H9 (cell line): ENCODE measurements around the gene SMIM20. TPM values are rescaled to one million over a fixed set of nuclear protein-coding genes. Genes with fewer than 3 reads are reported as not detected.

Experiments used
- DNase-seq: peaks from one replicate; pipeline ENCODE4 v3.0.0-alpha.2; 2017
- H2AFZ ChIP-seq: one replicate; pipeline ENCODE4 v1.6.1; 2013; ENCODE audit warnings: mild to moderate bottlenecking, low read length, control low read depth, moderate library complexity
- H2AK5ac ChIP-seq: 2 replicates; pipeline ENCODE4 v1.6.1; 2013; ENCODE audit warnings: low read length, control low read depth, mixed read lengths; ENCODE audit not compliant: insufficient read length
- H2BK120ac ChIP-seq: one replicate; pipeline ENCODE4 v1.6.1; 2013; ENCODE audit warnings: low read depth, mild to moderate bottlenecking, low read length, control low read depth, inconsistent platforms; ENCODE audit not compliant: poor library complexity, severe bottlenecking
- H2BK12ac ChIP-seq: 2 replicates; pipeline ENCODE4 v1.6.1; 2013; ENCODE audit warnings: low read length, control low read depth, mixed read lengths, low read depth; ENCODE audit not compliant: insufficient read length
- H2BK15ac ChIP-seq: 2 replicates; pipeline ENCODE4 v1.6.1; 2013; ENCODE audit warnings: low read depth, low read length, control low read depth
- H2BK20ac ChIP-seq: one replicate; pipeline ENCODE4 v1.6.1; 2013; ENCODE audit warnings: low read depth, mild to moderate bottlenecking, low read length, control low read depth, inconsistent platforms; ENCODE audit not compliant: poor library complexity, severe bottlenecking
- H2BK5ac ChIP-seq: 2 replicates; pipeline ENCODE4 v1.6.1; 2013; ENCODE audit warnings: low read length, control low read depth, mixed read lengths; ENCODE audit not compliant: insufficient read length
- H3K14ac ChIP-seq: 2 replicates; pipeline ENCODE4 v1.6.1; 2013; ENCODE audit warnings: low read length, control low read depth; ENCODE audit not compliant: insufficient read depth
- H3K18ac ChIP-seq: 2 replicates; pipeline ENCODE4 v1.6.1; 2013; ENCODE audit warnings: low read depth, mild to moderate bottlenecking, mixed read lengths, low read length, control low read depth; ENCODE audit not compliant: insufficient read length
- H3K23ac ChIP-seq: 2 replicates; pipeline ENCODE4 v1.6.1; 2013; ENCODE audit warnings: low read length, control low read depth, mixed read lengths, low read depth; ENCODE audit not compliant: insufficient read length
- H3K23me2 ChIP-seq: 2 replicates; pipeline ENCODE4 v1.6.1; 2013; ENCODE audit warnings: low read depth, mild to moderate bottlenecking, mixed read lengths, low read length, control low read depth; ENCODE audit not compliant: insufficient read length, poor library complexity, severe bottlenecking
- H3K27ac ChIP-seq: 2 replicates; pipeline ENCODE4 v1.5.1; 2013; ENCODE audit warnings: low read length, control low read depth, mixed read lengths, low read depth; ENCODE audit not compliant: insufficient read length
- H3K27me3 ChIP-seq: 2 replicates; pipeline ENCODE4 v1.6.1; 2013; ENCODE audit warnings: low read length, control low read depth, inconsistent platforms; ENCODE audit not compliant: insufficient read depth
- H3K4ac ChIP-seq: 2 replicates; pipeline ENCODE4 v1.6.1; 2013; ENCODE audit warnings: low read depth, mild to moderate bottlenecking, control low read depth, inconsistent platforms, low read length, moderate library complexity
- H3K4me1 ChIP-seq: 2 replicates; pipeline ENCODE4 v1.6.1; 2013; ENCODE audit warnings: low read length, control low read depth, inconsistent platforms; ENCODE audit not compliant: insufficient read depth
- H3K4me2 ChIP-seq: 2 replicates; pipeline ENCODE4 v1.6.1; 2013; ENCODE audit warnings: low read length, control low read depth, mixed read lengths; ENCODE audit not compliant: insufficient read length, insufficient read depth
- H3K56ac ChIP-seq: 2 replicates; pipeline ENCODE4 v1.6.1; 2013; ENCODE audit warnings: low read depth, mild to moderate bottlenecking, mixed read lengths, low read length, control low read depth; ENCODE audit not compliant: insufficient read length
- H3K79me1 ChIP-seq: 2 replicates; pipeline ENCODE4 v1.6.1; 2013; ENCODE audit warnings: low read depth, mild to moderate bottlenecking, moderate library complexity, low read length, control low read depth, inconsistent platforms; ENCODE audit not compliant: insufficient read depth, poor library complexity, severe bottlenecking
- H3K79me2 ChIP-seq: 2 replicates; pipeline ENCODE4 v1.6.1; 2013; ENCODE audit warnings: low read length, control low read depth, inconsistent platforms; ENCODE audit not compliant: insufficient read depth
- H3K9ac ChIP-seq: 2 replicates; pipeline ENCODE4 v1.6.1; 2013; ENCODE audit warnings: low read length, control low read depth, mixed read lengths; ENCODE audit not compliant: insufficient read length; ENCODE audit errors: extremely low read depth
- H3K9me3 ChIP-seq: one replicate; pipeline ENCODE4 v1.6.1; 2013; ENCODE audit warnings: low read depth, low read length, inconsistent platforms; ENCODE audit not compliant: control insufficient read depth
- H3T11ph ChIP-seq: one replicate; pipeline ENCODE4 v1.6.1; 2013; ENCODE audit warnings: mild to moderate bottlenecking, low read length, control low read depth, inconsistent platforms
- H4K20me1 ChIP-seq: one replicate; pipeline ENCODE4 v1.6.1; 2013; ENCODE audit not compliant: control insufficient read depth, insufficient read length, insufficient read depth
- H4K5ac ChIP-seq: 2 replicates; pipeline ENCODE4 v1.6.1; 2013; ENCODE audit warnings: low read depth, mild to moderate bottlenecking, mixed read lengths, low read length, control low read depth; ENCODE audit not compliant: insufficient read length
- H4K8ac ChIP-seq: replicated peaks from 2 replicates; pipeline ENCODE4 v1.6.1; 2013; ENCODE audit warnings: low read length, control low read depth, mixed read lengths, low read depth; ENCODE audit not compliant: insufficient read length
- H4K91ac ChIP-seq: 2 replicates; pipeline ENCODE4 v1.6.1; 2013; ENCODE audit warnings: low read depth, mild to moderate bottlenecking, moderate library complexity, mixed read lengths, low read length, control low read depth; ENCODE audit not compliant: insufficient read length
- H3K27ac Mint-ChIP-seq, 3 experiments: 2 replicates in 2 of 3; 3 replicates in 1 of 3; pipeline ENCODE4 v1.8.0; 2020 to 2021; ENCODE audit warnings: mixed read lengths in 3 of 3, mild to moderate bottlenecking in 1 of 3, moderate library complexity in 1 of 3
- H3K27me3 Mint-ChIP-seq: 2 replicates; pipeline ENCODE4 v1.8.0; 2021; ENCODE audit warnings: low read depth, mild to moderate bottlenecking, moderate library complexity, mixed read lengths
- H3K36me3 Mint-ChIP-seq, 3 experiments: 2 replicates in 2 of 3; 3 replicates in 1 of 3; pipeline ENCODE4 v1.8.0; 2020 to 2021; ENCODE audit warnings: low read depth in 3 of 3, mixed read lengths in 3 of 3; ENCODE audit not compliant: insufficient read depth in 1 of 3
- H3K4me1 Mint-ChIP-seq, 2 experiments: 2 replicates each; pipeline ENCODE4 v1.8.0; 2020; ENCODE audit warnings: mixed read lengths in 2 of 2
- H3K4me3 Mint-ChIP-seq, 2 experiments: 2 replicates in 1 of 2; 3 replicates in 1 of 2; pipeline ENCODE4 v1.8.0; 2020 to 2021; ENCODE audit warnings: mild to moderate bottlenecking in 2 of 2, mixed read lengths in 2 of 2, moderate library complexity in 1 of 2
- H3K9me3 Mint-ChIP-seq, 2 experiments: 2 replicates in 1 of 2; 3 replicates in 1 of 2; pipeline ENCODE4 v1.8.0; 2020; ENCODE audit warnings: mild to moderate bottlenecking in 2 of 2, mixed read lengths in 2 of 2, moderate library complexity in 1 of 2
- CTCF ChIP-seq: fragments of 200-600 bp; sonication (generic); conservative IDR thresholded peaks from 3 replicates; pipeline ENCODE4 v1.8.0; 2021; ENCODE audit warnings: antibody characterized with exemption, mild to moderate bottlenecking
- WGBS: extraction: QIAGEN DNeasy Blood & Tissue Kit; methylation state at CpG from one replicate; pipeline ENCODE4 v1.1.7; 2013; ENCODE audit warnings: missing lambda C conversion rate, low lambda C conversion rate, mixed read lengths; ENCODE audit not compliant: insufficient read length; ENCODE audit errors: extremely low coverage; 5-methylcytosine and 5-hydroxymethylcytosine counted together
- total RNA-seq: library from RNA; stranded (reverse); gene quantifications from 2 replicates; pipeline ENCODE4 v1.2.1, GENCODE V29; 2021

Gene SMIM20
- total RNA-seq, 1 experiment from 2014 or later: 40.2 TPM

GRCh38 chr4:25892796-25893195 lies 21.2 kb upstream of the SMIM20 start:
- no peak overlapping the region for H4K8ac ChIP-seq
- no peak for TF ChIP-seq CTCF
- no peak overlapping the region for H3K4me2 ChIP-seq
- H3K9ac ChIP-seq: no peak overlapping the region
- H2BK5ac ChIP-seq: no peak overlapping the region
- no peak overlapping the region for H3T11ph ChIP-seq
- H4K5ac ChIP-seq: no peak overlapping the region
- H3K14ac ChIP-seq: no peak overlapping the region
- no peaks in the 10 kb centered on the region for H3K23me2 ChIP-seq
- H3K27me3 ChIP-seq: no peaks in the 10 kb centered on the region
- H3K4me1 ChIP-seq: peaks cover 6% of the 10 kb centered on the region; the same call in 1 of the 2 replicates
- Mint-ChIP-seq H3K27me3 (no peaks in the 10 kb centered on the region; the same call in 1 of the 2 replicates), H3K9me3 (no peaks in the 10 kb centered on the region), H3K36me3 (no peaks in the 10 kb centered on the region), H3K4me1 (peaks cover 29% of the 10 kb centered on the region in 2 experiments), H3K27ac (no peak overlapping the region), H3K4me3 (no peak overlapping the region)
- no peak overlapping the region for H2BK12ac ChIP-seq
- H3K79me2 ChIP-seq: no peaks in the 10 kb centered on the region
- H2BK120ac ChIP-seq: no peak overlapping the region
- no CpG with 5 or more reads among the region's 6 CpGs for WGBS
- H3K4ac ChIP-seq: no peak overlapping the region
- H4K20me1 ChIP-seq: no peaks in the 10 kb centered on the region
- H2AFZ ChIP-seq: no peak overlapping the region
- H3K79me1 ChIP-seq: no peaks in the 10 kb centered on the region
- no peak overlapping the region for H3K56ac ChIP-seq
- no peak overlapping the region for H2BK20ac ChIP-seq
- H2AK5ac ChIP-seq: no peak overlapping the region
- H3K18ac ChIP-seq: no peak overlapping the region
- H4K91ac ChIP-seq: no peak overlapping the region
- no peak overlapping the region for H2BK15ac ChIP-seq
- no peak for DNase-seq
- no peak overlapping the region for H3K27ac ChIP-seq
- H3K9me3 ChIP-seq: no peaks in the 10 kb centered on the region
- H3K23ac ChIP-seq: no peak overlapping the region
